ENCODE results near the gene C4B.

Gene C4B

GRCh38 chr6:32074996-32075532 is 60.5 kb downstream of the C4B start:
- no peak for TF ChIP-seq CTCF (IDR thresholded peaks at IDR 0.05)

GRCh38 chr6:32075781-32076180 is 61.2 kb downstream of the C4B start:
- no peak for TF ChIP-seq CTCF (IDR thresholded peaks at IDR 0.05)

GRCh38 chr6:32076321-32076809 is 61.8 kb downstream of the C4B start:
- no peak for TF ChIP-seq CTCF (IDR thresholded peaks at IDR 0.05)

GRCh38 chr6:32079566-32080290 is 65.1 kb downstream of the C4B start:
- no peak for TF ChIP-seq CTCF (IDR thresholded peaks at IDR 0.05)

- no peak for TF ChIP-seq CTCF (IDR thresholded peaks at IDR 0.05)
These were observed 66.8 kb downstream of the C4B start for GRCh38 chr6:32081168-32081990.

- TF ChIP-seq CTCF (IDR thresholded peaks at IDR 0.05): no peak
These were observed 67.9 kb downstream of the C4B start for GRCh38 chr6:32082478-32082877.

- no peak for TF ChIP-seq CTCF (IDR thresholded peaks at IDR 0.05)
These were observed 68.3 kb downstream of the C4B start for GRCh38 chr6:32082935-32083334.
